Urinary bladder (tissue), 4 donors: ENCODE results near the gene CSNK1A1. TPM values are rescaled to one million over a fixed set of nuclear protein-coding genes. Genes with fewer than 3 reads are reported as not detected.
"Not testable (repeated sequence)": the region's sequence is repeated elsewhere in the genome, so short reads cannot be mapped to it uniquely, and the experiment has no call there.

Experiments used
- DNase-seq: peaks from one replicate; pipeline ENCODE4 v3.0.0-alpha.2; 2015; ENCODE audit errors: extremely low spot score
- H3K27ac ChIP-seq: one replicate; pipeline ENCODE4 v1.5.1; 2013; ENCODE audit warnings: low read depth, mild to moderate bottlenecking, moderate library complexity
- H3K36me3 ChIP-seq: one replicate; pipeline ENCODE4 v1.6.1; 2013; ENCODE audit warnings: mild to moderate bottlenecking, moderate library complexity; ENCODE audit not compliant: insufficient read depth
- H3K4me1 ChIP-seq: one replicate; pipeline ENCODE4 v1.6.1; 2013; ENCODE audit warnings: mild to moderate bottlenecking, moderate library complexity; ENCODE audit not compliant: insufficient read depth
- H3K4me3 ChIP-seq: one replicate; pipeline ENCODE4 v1.5.1; 2013; ENCODE audit warnings: low read depth, low read length
- WGBS: extraction: QIAGEN DNeasy Blood & Tissue Kit; methylation state at CpG from one replicate; pipeline ENCODE4 v1.1.7; 2013; 5-methylcytosine and 5-hydroxymethylcytosine counted together
- polyA plus RNA-seq: library from polyadenylated mRNA; stranded (reverse); fragments of 200-250 nt; gene quantifications from one replicate; pipeline ENCODE4 v1.2.3, GENCODE V29; 2013
- total RNA-seq: library from RNA; depleted of rRNA; stranded (reverse); fragments of >200 nt; gene quantifications from one replicate; pipeline ENCODE4 v1.2.3, GENCODE V29; 2014
- donor health status: healthy with polysubstance abuse.
- donor health status: healthy.

CSNK1A1 gene
- total RNA-seq: 343 TPM
- polyA plus RNA-seq: 144 TPM

DNA sequence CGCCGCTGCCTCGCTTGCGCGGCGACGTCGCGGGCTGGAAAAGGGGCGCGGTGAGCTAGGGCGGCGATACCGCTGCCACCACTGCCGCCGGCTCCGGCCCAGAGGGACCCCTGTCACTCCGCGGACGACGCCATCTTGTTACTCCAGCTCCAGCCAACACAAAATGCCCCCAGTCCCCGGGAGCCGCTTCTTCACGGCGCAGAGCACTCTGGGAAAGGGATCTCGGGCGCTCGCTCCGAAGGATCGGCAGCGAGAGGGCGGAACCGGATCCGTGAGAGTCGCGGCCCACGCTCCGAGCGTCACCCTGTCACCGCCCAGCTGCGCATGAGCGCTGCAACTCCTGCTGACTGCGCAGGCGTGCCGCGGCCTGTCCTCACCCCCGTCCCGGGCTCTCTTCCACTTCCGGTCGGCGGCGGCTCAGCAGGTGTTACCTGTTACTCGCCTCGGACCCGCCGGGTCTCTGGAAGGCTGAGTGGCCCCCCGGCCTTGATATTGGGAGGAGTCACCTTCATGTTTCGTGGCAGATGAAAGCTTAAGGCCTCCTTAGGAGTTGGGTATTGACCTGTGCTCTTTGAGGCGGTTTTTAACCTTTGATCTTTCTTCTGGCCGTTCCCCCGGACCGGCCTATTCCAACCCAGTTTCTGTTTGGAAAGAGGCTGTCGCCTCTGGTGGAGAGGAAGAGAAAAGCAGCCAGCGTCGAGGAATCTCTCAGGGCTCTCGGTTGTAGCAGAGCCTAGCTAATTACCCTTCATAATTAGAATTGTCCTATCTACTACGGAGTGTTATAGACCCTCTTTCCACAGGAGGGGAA is at the start of gene CSNK1A1:
Gene CSNK1A1, minus strand, starts transcription at position 213 of the 811 bp plus-strand sequence. CDS start 475 bp downstream, outside the sequence.
- WGBS: under 1% methylated on average over 67 of the region's 67 CpGs
- H3K4me1 ChIP-seq: no peaks in the 10 kb centered on the region
- no peaks in the 10 kb centered on the region for H3K36me3 ChIP-seq
- peak; percentile 94 for DNase-seq
- H3K4me3 ChIP-seq: peak within 1 kb of the TSS; percentile 82
- H3K27ac ChIP-seq: peak within 1 kb of the TSS; percentile 98

DNA sequence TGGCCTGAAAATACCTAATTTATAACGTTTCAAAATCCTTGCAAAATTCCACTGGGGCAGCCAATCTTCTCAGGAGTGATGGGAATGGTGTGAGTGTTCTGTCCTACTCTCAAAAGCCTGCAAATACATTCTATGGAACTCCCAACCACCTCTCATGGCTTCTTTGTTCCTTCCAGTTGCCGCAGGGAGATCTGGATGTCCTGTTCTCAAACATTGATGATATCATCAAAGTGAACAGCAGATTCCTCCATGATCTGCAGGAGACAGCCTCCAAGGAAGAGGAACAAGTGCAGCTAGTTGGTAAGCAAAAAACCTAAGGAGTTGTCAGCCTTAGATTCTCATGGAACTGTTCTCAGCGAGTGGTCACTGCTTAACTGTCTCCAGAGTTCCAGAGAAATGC is 49.7 kb upstream of the CSNK1A1 start:
- Histone ChIP-seq H3K4me1 (no peaks in the 10 kb centered on the region), H3K27ac (no peak overlapping the region), H3K4me3 (no peak overlapping the region), H3K36me3 (no peaks in the 10 kb centered on the region)
- DNase-seq: no peak
- WGBS: 81% methylated on average over 3 of the region's 3 CpGs

DNA sequence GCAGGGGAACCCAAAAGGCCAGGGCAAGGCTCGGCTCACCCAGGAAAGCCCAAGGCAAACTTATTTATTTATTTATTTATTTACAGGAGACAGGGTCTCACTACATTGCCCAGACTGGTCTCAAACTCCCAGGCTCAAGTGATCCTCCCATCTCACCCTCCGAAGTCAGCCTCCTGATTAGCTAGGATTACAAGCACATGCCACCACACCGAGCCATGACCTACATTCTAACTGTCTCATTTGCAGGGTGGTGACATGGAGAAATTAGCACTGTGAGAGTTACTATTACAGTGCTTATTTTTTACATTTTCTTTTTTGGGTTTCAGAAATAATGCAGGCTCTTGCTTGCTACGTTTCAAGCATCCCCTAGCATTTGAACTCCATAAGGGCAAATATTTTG is 48.1 kb upstream of the CSNK1A1 start:
- Histone ChIP-seq H3K27ac (no peak overlapping the region), H3K4me3 (no peak overlapping the region), H3K36me3 (no peaks in the 10 kb centered on the region), H3K4me1 (peaks cover 1% of the 10 kb centered on the region)
- WGBS: 94% methylated on average over 4 of the region's 4 CpGs
- no peak for DNase-seq

DNA sequence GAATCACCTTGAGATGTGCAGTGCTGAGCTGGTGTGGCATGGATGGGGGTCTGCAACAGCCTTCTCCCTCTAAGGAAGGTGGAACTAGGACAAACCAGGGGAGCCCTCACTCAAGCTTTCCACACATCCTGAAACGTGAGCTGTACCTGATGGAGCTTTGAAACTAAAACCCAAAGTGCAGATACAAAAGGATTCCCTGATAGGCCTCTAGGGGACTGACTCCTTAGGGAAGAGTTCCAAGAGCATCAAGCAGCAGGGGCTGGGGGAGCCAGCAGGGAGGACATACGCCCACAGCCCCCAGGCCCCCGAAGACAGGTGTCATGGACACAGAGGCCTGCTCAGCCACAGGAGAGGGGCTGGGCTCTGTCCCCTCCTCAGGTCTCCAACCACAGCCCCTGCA is 47.7 kb upstream of the CSNK1A1 start:
- Histone ChIP-seq H3K36me3 (no peaks in the 10 kb centered on the region), H3K4me1 (peaks cover 1% of the 10 kb centered on the region), H3K27ac (no peak overlapping the region), H3K4me3 (no peak overlapping the region)
- no peak for DNase-seq
- WGBS: 91% methylated on average over 3 of the region's 3 CpGs

DNA sequence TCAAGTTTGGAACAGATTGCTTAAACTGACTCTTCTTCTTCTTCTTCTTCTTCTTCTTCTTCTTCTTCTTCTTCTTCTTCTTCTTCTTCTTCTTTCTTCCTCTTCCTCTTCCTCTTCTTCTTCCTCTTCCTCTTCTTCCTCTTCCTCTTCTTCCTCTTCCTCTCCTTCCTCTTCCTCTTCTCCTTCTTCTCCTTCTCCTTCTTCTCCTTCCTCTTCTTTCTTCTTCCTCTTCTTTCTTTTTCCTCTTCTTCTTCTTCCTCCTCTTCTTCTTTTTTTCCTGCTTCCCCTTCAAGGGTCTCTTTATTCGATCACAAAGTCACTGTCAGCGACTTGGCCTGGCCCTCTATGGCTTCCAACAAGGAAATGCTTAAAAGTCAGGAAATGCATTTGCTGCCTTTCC is 47.0 kb upstream of the CSNK1A1 start:
- not testable (repeated sequence) for DNase-seq, H3K36me3 ChIP-seq
- WGBS: 91% methylated on average over 2 of the region's 2 CpGs

DNA sequence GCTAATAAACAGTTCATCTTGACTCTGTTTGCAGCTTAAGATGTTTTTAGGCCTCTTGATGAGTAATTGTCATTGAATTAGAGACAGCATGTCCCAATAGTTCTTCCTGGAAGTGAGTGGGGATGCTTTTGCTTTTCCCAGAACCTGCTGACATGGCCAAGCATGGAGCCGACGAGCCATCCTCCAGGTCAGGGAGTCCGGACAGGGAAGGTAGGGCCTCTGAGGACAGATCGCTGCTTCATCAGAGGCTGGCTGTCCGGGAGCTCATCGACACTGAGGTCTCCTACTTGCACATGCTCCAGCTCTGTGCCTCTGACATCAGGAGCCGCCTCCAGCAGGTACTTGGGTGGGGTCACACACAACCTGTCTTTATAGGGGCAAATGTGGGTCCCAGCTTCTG is 46.4 kb upstream of the CSNK1A1 start:
- Histone ChIP-seq H3K4me1 (peaks cover 1% of the 10 kb centered on the region), H3K27ac (no peak overlapping the region), H3K36me3 (no peaks in the 10 kb centered on the region), H3K4me3 (no peak overlapping the region)
- 97% methylated on average over 7 of the region's 7 CpGs for WGBS
- DNase-seq: no peak

More for the DNA sequence above, 47.0 kb upstream of the CSNK1A1 start:
- H3K4me1 ChIP-seq, H3K4me3 ChIP-seq, H3K27ac ChIP-seq: not testable (repeated sequence)

DNA sequence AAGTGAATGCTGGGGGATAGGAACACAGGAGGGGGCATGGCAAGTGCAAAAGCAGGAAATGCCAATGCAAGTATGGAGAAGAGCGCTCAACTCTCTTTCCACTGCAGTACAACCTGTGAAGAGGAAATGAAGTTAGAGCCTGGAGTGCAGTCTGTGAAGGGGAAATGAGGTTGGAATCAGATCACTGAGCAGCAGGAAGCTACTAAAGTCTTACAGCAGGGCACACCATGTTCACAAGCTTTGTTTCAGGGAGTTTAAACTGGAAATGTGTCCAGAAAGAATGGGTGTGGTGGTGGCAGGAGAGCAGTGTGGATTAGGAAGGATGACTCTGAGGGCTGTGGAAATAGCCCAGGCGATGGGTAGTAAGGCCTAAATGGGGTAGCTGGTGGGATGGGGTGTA is 45.5 kb upstream of the CSNK1A1 start:
- no peak for DNase-seq
- WGBS: 79% methylated on average over 2 of the region's 2 CpGs
- H3K36me3 ChIP-seq: no peaks in the 10 kb centered on the region
- H3K4me3 ChIP-seq: no peak overlapping the region
- peaks cover 1% of the 10 kb centered on the region for H3K4me1 ChIP-seq
- no peak overlapping the region for H3K27ac ChIP-seq

DNA sequence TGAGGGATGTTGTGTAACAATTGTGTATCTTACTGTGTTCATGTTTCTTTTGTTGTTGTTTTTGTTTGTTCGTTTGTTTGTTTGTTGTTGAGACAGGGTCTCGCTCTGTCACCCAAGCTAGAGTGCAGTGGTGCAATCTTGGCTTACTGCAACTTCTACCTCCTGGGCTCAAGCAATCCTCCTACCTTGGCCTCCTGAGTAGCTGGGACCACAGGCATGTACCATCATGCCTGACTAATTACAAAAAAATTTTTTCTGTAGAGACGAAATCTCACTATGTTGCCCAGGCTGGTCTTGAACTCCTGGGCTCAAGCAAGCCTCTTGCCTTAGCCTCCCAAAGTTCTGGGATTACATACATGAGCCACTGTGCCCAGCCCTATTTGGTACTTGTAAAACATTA is 43.9 kb upstream of the CSNK1A1 start:
- H3K4me1 ChIP-seq, H3K27ac ChIP-seq, H3K36me3 ChIP-seq, H3K4me3 ChIP-seq, DNase-seq: not testable (repeated sequence)
- WGBS: 89% methylated on average over 3 of the region's 3 CpGs

DNA sequence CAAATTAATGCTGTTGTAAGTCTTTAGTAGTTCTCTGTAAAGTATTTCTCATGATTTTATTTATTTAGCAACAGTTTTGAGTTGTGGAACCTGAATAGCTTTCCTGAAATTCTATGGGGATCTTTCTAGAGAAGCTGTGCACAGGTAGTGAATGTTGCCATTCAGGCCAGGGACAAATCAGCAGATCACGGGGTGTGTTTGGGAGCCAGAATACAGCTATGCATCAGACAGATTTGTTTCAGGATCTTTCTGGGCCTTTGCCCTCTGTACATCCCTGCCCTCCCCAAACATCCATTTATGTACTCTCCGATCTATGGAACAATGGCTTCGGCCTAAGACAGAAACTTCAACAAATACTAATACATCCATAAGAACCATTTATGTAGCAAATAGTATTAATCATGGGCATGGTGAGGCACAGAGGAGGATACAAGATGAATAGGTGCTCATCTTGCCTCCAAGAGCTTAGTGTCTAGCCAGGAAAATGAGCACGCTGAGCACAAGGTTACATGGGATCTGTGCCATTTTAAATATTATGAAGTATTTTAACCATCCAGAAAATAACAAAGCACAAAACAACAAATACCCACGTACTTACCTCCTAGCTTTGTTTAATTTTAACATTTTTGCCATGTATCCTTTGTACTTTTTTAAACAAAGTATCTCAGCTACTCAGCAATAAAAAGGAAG is 43.1 kb upstream of the CSNK1A1 start:
- H3K4me3 ChIP-seq: no peak overlapping the region
- 87% methylated on average over 5 of the region's 5 CpGs for WGBS
- H3K4me1 ChIP-seq: peaks cover 1% of the 10 kb centered on the region
- no peak overlapping the region for H3K27ac ChIP-seq
- no peaks in the 10 kb centered on the region for H3K36me3 ChIP-seq
- DNase-seq: no peak

DNA sequence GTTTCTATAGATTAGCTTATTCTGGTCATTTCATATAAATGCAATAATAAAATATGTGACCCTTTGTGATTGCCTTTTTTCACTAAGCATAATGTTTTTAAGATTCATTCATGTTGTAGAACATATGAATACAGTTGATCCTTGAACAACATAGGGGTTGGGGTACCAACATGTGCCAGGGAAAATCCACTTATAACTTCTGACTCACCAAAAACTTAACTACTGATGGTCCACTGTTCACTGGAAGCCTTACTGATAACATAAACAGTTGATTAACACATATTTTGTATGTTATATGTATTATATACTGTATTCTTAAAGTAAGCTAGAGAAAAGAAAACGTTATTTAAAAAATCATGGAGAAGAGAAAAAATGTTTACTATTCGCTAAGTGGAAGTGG is 42.1 kb upstream of the CSNK1A1 start:
- 80% methylated on average over 2 of the region's 2 CpGs for WGBS

DNA sequence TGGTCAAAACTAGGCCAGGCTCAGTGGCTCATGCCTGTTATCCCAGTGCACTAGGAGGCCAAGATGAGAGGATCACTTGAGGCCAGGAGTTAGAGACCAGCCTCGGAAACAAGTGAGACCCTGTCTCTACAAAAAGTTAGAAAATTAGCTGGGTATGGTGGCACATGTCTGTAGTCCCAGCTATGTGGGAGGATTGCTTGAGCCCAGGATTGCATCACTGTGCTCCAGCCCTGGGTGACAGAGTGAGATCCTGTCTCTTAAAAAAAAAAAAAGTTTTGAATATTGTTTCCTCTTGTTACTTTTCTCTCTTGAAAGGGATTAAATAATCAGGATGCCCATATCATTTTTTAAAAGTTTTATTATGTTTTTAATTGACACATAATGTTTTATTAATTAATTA is 37.7 kb upstream of the CSNK1A1 start:
- Histone ChIP-seq H3K36me3 (peaks cover 2% of the 10 kb centered on the region), H3K4me1 (no peaks in the 10 kb centered on the region), H3K27ac (no peak overlapping the region), H3K4me3 (no peak overlapping the region)
- DNase-seq: no peak
- WGBS: 99% methylated on average over 1 of the region's 1 CpG

More for the DNA sequence above, 42.1 kb upstream of the CSNK1A1 start:
- H3K27ac ChIP-seq: no peak overlapping the region
- no peaks in the 10 kb centered on the region for H3K36me3 ChIP-seq
- peaks cover 1% of the 10 kb centered on the region for H3K4me1 ChIP-seq
- DNase-seq: no peak
- H3K4me3 ChIP-seq: no peak overlapping the region

DNA sequence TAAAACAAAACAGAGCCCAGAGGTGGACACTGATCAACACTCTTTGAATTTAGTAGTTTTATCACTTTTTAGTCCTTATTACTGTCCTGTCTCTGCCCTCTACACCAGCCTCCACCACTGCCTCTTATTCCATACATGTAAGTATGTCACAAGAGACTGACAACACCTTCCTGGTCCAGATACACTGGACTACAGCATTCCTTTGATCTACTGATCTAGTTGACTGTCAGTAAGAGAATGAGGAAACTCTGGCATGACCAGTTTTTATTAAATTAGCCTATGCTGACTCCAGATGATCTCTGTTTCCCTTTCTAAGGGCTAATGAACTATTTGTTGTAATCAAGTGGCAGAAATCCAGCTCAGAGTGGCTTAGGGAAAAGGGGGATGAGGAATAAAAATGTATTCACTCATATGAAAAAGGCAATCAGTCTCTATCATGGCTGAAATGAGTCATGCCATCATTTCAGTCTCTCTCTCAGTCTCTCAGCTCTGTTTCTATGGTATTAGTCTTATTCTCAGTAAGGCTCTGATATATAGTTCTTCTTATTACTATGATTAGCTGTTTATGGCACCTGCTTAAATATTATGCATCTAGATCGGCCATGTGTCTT is 35.6 kb upstream of the CSNK1A1 start:
- peaks cover 2% of the 10 kb centered on the region for H3K36me3 ChIP-seq
- H3K4me1 ChIP-seq: no peaks in the 10 kb centered on the region
- no peak overlapping the region for H3K4me3 ChIP-seq
- peak overlapping the region; percentile 23 for H3K27ac ChIP-seq
- 88% methylated on average over 1 of the region's 1 CpG for WGBS
- no peak for DNase-seq

DNA sequence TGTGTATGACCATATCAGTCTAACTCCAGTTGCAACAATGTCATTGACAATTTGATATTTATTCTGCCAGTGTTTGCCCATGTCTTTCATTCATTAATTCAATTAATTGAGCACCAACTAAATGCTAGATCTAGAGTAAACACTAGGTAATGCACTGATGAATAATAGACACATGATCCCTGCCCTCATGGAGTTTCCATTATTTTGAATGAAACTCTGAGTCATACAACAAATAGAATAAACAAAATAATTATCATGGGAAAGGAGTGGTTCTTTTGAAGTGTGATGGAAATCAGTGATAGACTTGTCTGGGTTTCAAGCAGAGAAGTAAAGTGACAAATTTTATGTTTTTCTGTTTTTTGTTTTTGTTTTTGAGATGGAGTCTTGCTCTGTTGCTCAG is 34.7 kb upstream of the CSNK1A1 start:
- no peaks in the 10 kb centered on the region for H3K4me1 ChIP-seq
- DNase-seq: no peak
- H3K36me3 ChIP-seq: peaks cover 2% of the 10 kb centered on the region
- no peak overlapping the region for H3K4me3 ChIP-seq
- no peak overlapping the region for H3K27ac ChIP-seq

DNA sequence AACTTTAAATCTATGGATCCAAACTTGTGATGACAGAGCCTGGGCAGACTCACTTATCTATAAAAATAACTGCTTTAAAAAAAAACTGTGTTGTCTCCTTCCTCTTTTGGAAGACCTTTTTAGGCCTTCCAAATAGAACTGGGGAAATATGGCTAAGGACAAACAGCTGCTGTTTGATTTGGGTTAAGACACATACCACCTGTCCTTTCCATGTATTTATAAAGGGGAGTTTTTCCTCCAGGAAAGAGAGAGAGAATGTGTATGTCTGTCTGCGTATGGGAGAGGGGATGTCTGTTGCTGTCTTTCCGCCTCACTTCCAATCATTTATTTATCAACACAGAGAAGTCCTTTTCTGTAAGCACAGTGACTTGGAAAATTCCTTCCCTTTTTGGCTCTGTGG is 32.9 kb upstream of the CSNK1A1 start:
- WGBS: 28% methylated on average over 2 of the region's 2 CpGs
- H3K4me1 ChIP-seq: no peaks in the 10 kb centered on the region
- H3K36me3 ChIP-seq: peaks cover 2% of the 10 kb centered on the region
- H3K27ac ChIP-seq: peak overlapping the region; percentile 67
- no peak overlapping the region for H3K4me3 ChIP-seq
- DNase-seq: no peak
